Adipocyte (in vitro differentiated cells): Measurements from ENCODE around the gene SPTLC2.

Experiments
- DNase-seq: peaks from one replicate; pipeline ENCODE4 v3.0.0-alpha.2; 2015; ENCODE audit warnings: low read depth
- H3K27me3 ChIP-seq: replicated peaks from 2 replicates; pipeline ENCODE4 v1.7.0; 2013; ENCODE audit warnings: mild to moderate bottlenecking, low read length, moderate library complexity; ENCODE audit not compliant: control insufficient read depth, insufficient read depth
- H3K36me3 ChIP-seq: 2 replicates; pipeline ENCODE4 v1.7.0; 2013; ENCODE audit warnings: low read length, mild to moderate bottlenecking, moderate library complexity; ENCODE audit not compliant: control insufficient read depth, insufficient read depth, severe bottlenecking
- H3K4me1 ChIP-seq: 2 replicates; pipeline ENCODE4 v1.7.0; 2013; ENCODE audit warnings: mild to moderate bottlenecking, low read length, moderate library complexity; ENCODE audit not compliant: control insufficient read depth, insufficient read depth
- H3K4me3 ChIP-seq: 2 replicates; pipeline ENCODE4 v1.7.0; 2013; ENCODE audit warnings: mild to moderate bottlenecking, low read length, moderate library complexity
- H3K9ac ChIP-seq: 2 replicates; pipeline ENCODE4 v1.7.0; 2013; ENCODE audit warnings: mild to moderate bottlenecking, low read length, moderate library complexity
- H3K9me3 ChIP-seq: 2 replicates; pipeline ENCODE4 v1.7.0; 2013; ENCODE audit warnings: mild to moderate bottlenecking, low read length, moderate library complexity; ENCODE audit not compliant: control insufficient read depth

Gene SPTLC2

GRCh38 chr14:77475432-77476115, 140.9 kb downstream of the SPTLC2 start:
- Histone ChIP-seq H3K27me3 (peaks cover 20% of the 10 kb centered on the region), H3K36me3 (no peaks in the 10 kb centered on the region), H3K9me3 (no peaks in the 10 kb centered on the region), H3K4me1 (peaks cover 10% of the 10 kb centered on the region), H3K4me3 (no peak overlapping the region), H3K9ac (no peak overlapping the region)
- no peak for DNase-seq

- Histone ChIP-seq H3K4me3 (no peak overlapping the region), H3K4me1 (peaks cover 10% of the 10 kb centered on the region), H3K9ac (no peak overlapping the region), H3K9me3 (no peaks in the 10 kb centered on the region), H3K27me3 (peaks cover 20% of the 10 kb centered on the region), H3K36me3 (peaks cover 2% of the 10 kb centered on the region)
- no peak for DNase-seq
These were observed 141.8 kb downstream of the SPTLC2 start for GRCh38 chr14:77474479-77475177.

DNA sequence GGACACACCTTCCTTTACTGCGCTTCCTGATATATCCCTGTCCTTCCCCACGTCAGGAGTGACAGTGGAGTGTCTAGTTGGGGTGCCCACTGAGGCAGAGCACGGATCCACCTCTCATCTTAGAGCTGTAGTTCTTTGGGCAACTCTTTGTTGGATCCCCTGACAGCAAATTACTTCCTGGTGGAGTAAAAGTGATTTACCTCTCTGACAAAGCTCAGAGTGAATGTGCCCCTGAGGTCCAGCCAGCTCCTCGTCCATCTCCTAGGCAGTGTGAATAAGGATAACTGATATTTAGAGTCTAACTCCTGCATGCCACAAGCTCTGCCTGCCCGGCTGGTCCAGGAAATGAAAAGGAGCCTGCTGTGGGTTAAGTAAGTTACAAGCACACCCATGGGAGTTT, 142.5 kb downstream of the SPTLC2 start:
- Histone ChIP-seq H3K9me3 (no peaks in the 10 kb centered on the region), H3K27me3 (peaks cover 20% of the 10 kb centered on the region), H3K36me3 (peaks cover 9% of the 10 kb centered on the region), H3K4me3 (no peak overlapping the region), H3K9ac (no peak overlapping the region), H3K4me1 (peaks cover 10% of the 10 kb centered on the region)
- no peak for DNase-seq

- no peaks in the 10 kb centered on the region for H3K9me3 ChIP-seq
- H3K4me1 ChIP-seq = peaks cover 10% of the 10 kb centered on the region
- no peak overlapping the region for H3K9ac ChIP-seq
- peaks cover 9% of the 10 kb centered on the region for H3K27me3 ChIP-seq
- DNase-seq = no peak
- H3K36me3 ChIP-seq = peaks cover 42% of the 10 kb centered on the region
- H3K4me3 ChIP-seq = no peak overlapping the region
These were observed 146.1 kb downstream of the SPTLC2 start for GRCh38 chr14:77470224-77470870.

GRCh38 chr14:77469539-77469938, 146.9 kb downstream of the SPTLC2 start:
- Histone ChIP-seq H3K4me3 (no peak overlapping the region), H3K27me3 (peaks cover 5% of the 10 kb centered on the region), H3K9ac (no peak overlapping the region), H3K9me3 (no peaks in the 10 kb centered on the region), H3K4me1 (peaks cover 5% of the 10 kb centered on the region), H3K36me3 (peaks cover 50% of the 10 kb centered on the region)
- DNase-seq = no peak

DNA sequence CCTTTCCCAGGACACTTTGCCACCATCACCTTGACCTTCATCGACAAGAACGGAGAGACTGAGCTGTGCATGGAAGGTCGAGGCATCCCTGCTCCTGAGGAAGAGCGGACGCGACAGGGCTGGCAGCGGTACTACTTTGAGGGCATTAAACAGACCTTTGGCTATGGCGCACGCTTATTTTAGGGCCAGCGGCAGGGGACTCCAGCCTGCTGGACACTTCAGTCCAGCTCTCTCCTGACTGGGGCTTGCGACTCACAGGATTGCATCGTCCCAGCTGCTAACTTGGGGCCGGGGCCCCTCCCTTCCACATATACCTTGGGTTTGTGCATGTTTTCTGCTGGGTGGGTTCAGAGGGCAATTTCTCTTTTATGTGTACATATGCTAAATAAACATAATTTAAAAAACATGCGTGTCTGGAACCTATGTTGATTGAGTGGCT, 147.4 kb downstream of the SPTLC2 start:
- peaks cover 5% of the 10 kb centered on the region for H3K27me3 ChIP-seq
- peaks cover under 1% of the 10 kb centered on the region for H3K4me1 ChIP-seq
- H3K9me3 ChIP-seq = no peaks in the 10 kb centered on the region
- no peak overlapping the region for H3K9ac ChIP-seq
- no peak overlapping the region for H3K4me3 ChIP-seq
- DNase-seq = no peak
- H3K36me3 ChIP-seq = peaks cover 54% of the 10 kb centered on the region

- peaks cover 67% of the 10 kb centered on the region for H3K36me3 ChIP-seq
- H3K4me3 ChIP-seq = no peak overlapping the region
- H3K27me3 ChIP-seq = peaks cover 5% of the 10 kb centered on the region
- H3K9ac ChIP-seq = no peak overlapping the region
- H3K9me3 ChIP-seq = no peaks in the 10 kb centered on the region
- no peak for DNase-seq
- no peaks in the 10 kb centered on the region for H3K4me1 ChIP-seq
These were observed 148.6 kb downstream of the SPTLC2 start for GRCh38 chr14:77467801-77468200.

- Histone ChIP-seq H3K9me3 (no peaks in the 10 kb centered on the region), H3K27me3 (no peaks in the 10 kb centered on the region), H3K4me1 (peaks cover 21% of the 10 kb centered on the region), H3K9ac (peak overlapping the region; percentile 99), H3K4me3 (peak overlapping the region; percentile 100), H3K36me3 (peaks cover 42% of the 10 kb centered on the region)
- peak; percentile 92 for DNase-seq
These were observed 157.2 kb downstream of the SPTLC2 start for GRCh38 chr14:77459072-77459723.

- DNase-seq = peak; percentile 57
- Histone ChIP-seq H3K36me3 (peaks cover 35% of the 10 kb centered on the region), H3K9ac (peak overlapping the region; percentile 99), H3K27me3 (no peaks in the 10 kb centered on the region), H3K9me3 (no peaks in the 10 kb centered on the region), H3K4me3 (peak overlapping the region; percentile 100), H3K4me1 (peaks cover 21% of the 10 kb centered on the region)
These were observed 158.0 kb downstream of the SPTLC2 start for GRCh38 chr14:77458249-77458950.

DNA sequence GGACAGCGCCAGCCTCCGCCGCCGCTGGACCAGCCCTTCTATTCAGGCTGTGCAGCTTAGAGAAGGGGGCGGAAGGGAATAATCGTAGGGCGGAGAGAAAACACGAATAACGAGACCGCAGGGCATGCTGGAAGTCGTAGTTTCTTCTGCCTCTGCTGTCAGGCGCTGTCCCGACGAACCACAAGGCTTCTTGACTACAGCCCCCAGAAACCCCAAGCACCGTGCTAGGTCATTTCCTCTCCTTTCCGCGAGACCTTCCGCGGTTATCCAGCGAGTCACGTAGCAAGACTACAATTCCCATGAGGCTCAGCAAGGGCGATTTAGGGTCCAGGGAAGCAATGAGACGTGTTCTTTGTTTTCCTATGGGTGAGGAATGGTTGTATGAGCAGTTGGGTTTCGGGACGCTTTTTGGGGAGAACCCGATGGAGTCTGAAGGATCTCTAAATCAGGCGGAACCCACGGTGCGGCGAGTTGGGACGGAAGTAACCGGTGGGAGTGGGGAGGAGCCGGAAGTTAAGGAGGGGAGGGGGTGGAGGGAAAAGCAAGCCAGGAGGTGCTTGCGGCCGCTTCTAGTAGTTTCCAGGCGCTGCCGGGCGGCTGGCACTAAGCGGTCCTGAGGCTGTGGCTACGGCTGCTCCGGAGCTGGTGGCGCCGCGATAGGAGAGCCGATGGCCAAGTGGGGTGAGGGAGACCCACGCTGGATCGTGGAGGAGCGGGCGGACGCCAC, 158.8 kb downstream of the SPTLC2 start, which contains the start of the genes AHSA1 and VIPAS39:
AHSA1 (plus strand) TSS at position 572 of the 727 bp plus-strand sequence; CDS start at position 669, 97 bp downstream.
VIPAS39 (minus strand) TSS at position 80 of the 727 bp plus-strand sequence. CDS start 3,499 bp downstream, outside the sequence.
- Histone ChIP-seq H3K4me1 (peaks cover 21% of the 10 kb centered on the region), H3K36me3 (peaks cover 35% of the 10 kb centered on the region), H3K9me3 (no peaks in the 10 kb centered on the region), H3K4me3 (peak within 1 kb of the TSS; percentile 100), H3K27me3 (no peaks in the 10 kb centered on the region), H3K9ac (peak within 1 kb of the TSS; percentile 99)
- DNase-seq = peak; percentile 100
